GM23338 (cell line): ENCODE data around the gene HBM. TPM values are rescaled to one million over a fixed set of nuclear protein-coding genes. Genes with fewer than 3 reads are reported as not detected.

Experiments
- ATAC-seq: fragments of 200-7000 bp; cut with Tn5 transposase; 3 replicates; pipeline ENCODE4 v1.9.1; 2020
- DNase-seq: peaks from one replicate; pipeline ENCODE4 v3.0.0-alpha.2; 2015; ENCODE audit warnings: low spot score
- H2AFZ ChIP-seq: fragments of 200-600 bp; sonication (generic); 2 replicates; pipeline ENCODE4 v1.8.0; 2016; ENCODE audit warnings: antibody characterized with exemption, mild to moderate bottlenecking, moderate library complexity
- H3F3A ChIP-seq: fragments of 200-600 bp; sonication (generic); replicated peaks from 2 replicates; pipeline ENCODE4 v1.8.0; 2017; ENCODE audit warnings: antibody characterized with exemption, mixed run types, low read depth
- H3K27ac ChIP-seq: fragments of 200-600 bp; sonication (generic); 2 replicates; pipeline ENCODE4 v1.6.1; 2016; ENCODE audit warnings: low read depth
- H3K27me3 ChIP-seq: fragments of 200-600 bp; sonication (generic); 2 replicates; pipeline ENCODE4 v1.8.0; 2016; ENCODE audit warnings: mild to moderate bottlenecking, mixed run types, moderate library complexity; ENCODE audit not compliant: insufficient read depth
- H3K36me3 ChIP-seq: fragments of 200-600 bp; sonication (generic); 2 replicates; pipeline ENCODE4 v1.8.0; 2016; ENCODE audit warnings: mild to moderate bottlenecking; ENCODE audit not compliant: insufficient read depth
- H3K4me1 ChIP-seq: fragments of 200-600 bp; sonication (generic); 2 replicates; pipeline ENCODE4 v1.8.0; 2016; ENCODE audit warnings: mild to moderate bottlenecking, moderate library complexity; ENCODE audit not compliant: insufficient read depth
- H3K4me2 ChIP-seq: fragments of 200-600 bp; sonication (generic); 2 replicates; pipeline ENCODE4 v1.7.1; 2017; ENCODE audit warnings: mixed run types
- H3K4me3 ChIP-seq: fragments of 200-600 bp; sonication (generic); 2 replicates; pipeline ENCODE4 v1.6.1; 2016; ENCODE audit warnings: mixed run types
- H3K79me2 ChIP-seq: fragments of 200-600 bp; sonication (generic); replicated peaks from 2 replicates; pipeline ENCODE4 v1.8.0; 2017; ENCODE audit warnings: mild to moderate bottlenecking; ENCODE audit not compliant: insufficient read depth
- H3K9me2 ChIP-seq: fragments of 200-600 bp; sonication (generic); 2 replicates; pipeline ENCODE4 v1.8.0; 2017; ENCODE audit not compliant: insufficient read depth
- H4K20me1 ChIP-seq: fragments of 200-600 bp; sonication (generic); replicated peaks from 2 replicates; pipeline ENCODE4 v1.8.0; 2017; ENCODE audit warnings: mild to moderate bottlenecking; ENCODE audit not compliant: insufficient read depth
- H3K27ac Mint-ChIP-seq: 2 replicates; pipeline ENCODE4 v1.8.0; 2020; ENCODE audit warnings: inconsistent platforms, mild to moderate bottlenecking, moderate library complexity, mixed read lengths
- H3K27me3 Mint-ChIP-seq: 3 replicates; pipeline ENCODE4 v1.8.0; 2022; ENCODE audit warnings: low read depth, mild to moderate bottlenecking, moderate library complexity, mixed read lengths, inconsistent platforms; ENCODE audit not compliant: insufficient read depth, poor library complexity
- H3K36me3 Mint-ChIP-seq: 3 replicates; pipeline ENCODE4 v1.8.0; 2021; ENCODE audit warnings: low read depth, mild to moderate bottlenecking, inconsistent platforms, moderate library complexity, mixed read lengths
- H3K4me1 Mint-ChIP-seq: 3 replicates; pipeline ENCODE4 v1.8.0; 2020; ENCODE audit warnings: mild to moderate bottlenecking, inconsistent platforms, mixed read lengths
- H3K4me3 Mint-ChIP-seq: 3 replicates; pipeline ENCODE4 v1.8.0; 2021; ENCODE audit warnings: moderate library complexity, mild to moderate bottlenecking, inconsistent platforms, mixed read lengths
- H3K9me3 Mint-ChIP-seq: 3 replicates; pipeline ENCODE4 v1.8.0; 2020; ENCODE audit warnings: moderate library complexity, mild to moderate bottlenecking, inconsistent platforms, mixed read lengths
- CREB1 ChIP-seq: fragments of 250-450 bp; sonication (Bioruptor Pico); IDR thresholded peaks from 2 replicates; pipeline ENCODE4 v1.5.0; 2020; ENCODE audit warnings: low read depth, mild to moderate bottlenecking, moderate library complexity
- CTCF ChIP-seq, 2 experiments: fragments of 200-600 bp in 1 of 2; sonication (generic) in 1 of 2; conservative IDR thresholded peaks; 2 replicates each; pipeline versions ENCODE4 v1.5.1 to v1.6.1; 2016 to 2017; ENCODE audit warnings: antibody characterized with exemption in 2 of 2, low read depth in 2 of 2, mild to moderate bottlenecking in 2 of 2, moderate library complexity in 1 of 2
- JUNB ChIP-seq: IDR thresholded peaks from one replicate; pipeline ENCODE4 v1.6.1; 2016; ENCODE audit warnings: antibody characterized with exemption; ENCODE audit not compliant: unreplicated experiment
- NANOG ChIP-seq: IDR thresholded peaks from 2 replicates; pipeline ENCODE4 v1.6.1; 2016; ENCODE audit warnings: antibody characterized with exemption, borderline replicate concordance
- POLR2AphosphoS5 ChIP-seq: IDR thresholded peaks from 2 replicates; pipeline ENCODE4 v1.6.1; 2016; ENCODE audit warnings: antibody characterized with exemption, low read depth
- ZNF331 ChIP-seq: fragments of 250-450 bp; sonication (Bioruptor Pico); IDR thresholded peaks from 2 replicates; pipeline ENCODE4 v1.5.0; 2020; ENCODE audit warnings: low read depth, mild to moderate bottlenecking, moderate library complexity
- ZNF462 ChIP-seq: fragments of 250-450 bp; sonication (Bioruptor Pico); IDR thresholded peaks from 2 replicates; pipeline ENCODE4 v1.5.0; 2020; ENCODE audit warnings: mild to moderate bottlenecking, moderate library complexity
- polyA plus RNA-seq: library from polyadenylated mRNA; unstranded; fragments of >200 nt; fragmentation: Nextera tagmentation; extraction: Ambion mirVana; gene quantifications from 2 replicates; pipeline ENCODE4 v1.2.1, GENCODE V29; 2016
- total RNA-seq: library from RNA; depleted of rRNA; stranded (reverse); fragments of >200 nt; shearing (Covaris generic); gene quantifications from 2 replicates; pipeline ENCODE4 v1.2.3, GENCODE V29; 2014

HBM gene
- total and polyA plus RNA-seq, 2 experiments from 2014 or later = not detected

- no peaks in the 10 kb centered on the region for H3K4me1 Mint-ChIP-seq
- Histone ChIP-seq H3K27ac (no peak overlapping the region), H3K36me3 (peaks cover 87% of the 10 kb centered on the region), H3K4me2 (no peak overlapping the region), H2AFZ (no peak overlapping the region), H3K79me2 (peaks cover 15% of the 10 kb centered on the region; the same call in 1 of the 2 replicates), H3K9me2 (no peaks in the 10 kb centered on the region), H3K4me3 (no peak overlapping the region), H3K27me3 (no peaks in the 10 kb centered on the region), H4K20me1 (peaks cover 13% of the 10 kb centered on the region), H3F3A (peaks cover 45% of the 10 kb centered on the region), H3K4me1 (no peaks in the 10 kb centered on the region)
- ATAC-seq = no peak
- no peak overlapping the region for H3K27ac Mint-ChIP-seq
- H3K27me3 Mint-ChIP-seq = peaks cover 2% of the 10 kb centered on the region
- TF ChIP-seq JUNB = no peak
- TF ChIP-seq ZNF331 = no peak
- no peak for TF ChIP-seq NANOG
- no peak for TF ChIP-seq POLR2AphosphoS5
- no peak for TF ChIP-seq CREB1 (CRISPR knock-in tag)
- no peak for TF ChIP-seq ZNF462 (CRISPR knock-in tag)
- TF ChIP-seq CTCF (conservative IDR thresholded peaks at IDR 0.05; ENCODE audit: low read depth in 2 of 2) = no peak
- H3K4me3 Mint-ChIP-seq = no peak overlapping the region
- DNase-seq = no peak
- no peaks in the 10 kb centered on the region for H3K9me3 Mint-ChIP-seq
- peaks cover 90% of the 10 kb centered on the region for H3K36me3 Mint-ChIP-seq
Measured at GRCh38 chr16:192686-193085, 26.9 kb downstream of the HBM start.
